K562 (cell line): ENCODE measurements around the gene UNC45A. TPM values are rescaled to one million over a fixed set of nuclear protein-coding genes. Genes with fewer than 3 reads are reported as not detected.

Experiments used
- DACH1 ChIP-seq: fragments of 450-650 bp; IDR thresholded peaks from 2 replicates; pipeline ENCODE4 v1.6.1; 2018; ENCODE audit not compliant: partially characterized antibody
- ELF4 ChIP-seq: fragments of 450-650 bp; formaldehyde crosslinking; IDR thresholded peaks from 2 replicates; pipeline ENCODE4 v1.4.0; 2022; ENCODE audit warnings: missing genetic modification characterization
- EZH2 ChIP-seq: IDR thresholded peaks from 2 replicates; pipeline ENCODE4 v1.6.1; 2012; ENCODE audit warnings: low read depth, mild to moderate bottlenecking, inconsistent platforms, low read length, borderline replicate concordance
- FOXK2 ChIP-seq, 2 experiments: fragments of 450-650 bp; IDR thresholded peaks in 1 of 2; conservative IDR thresholded peaks in 1 of 2; 2 replicates each; pipeline ENCODE4 v1.6.1; 2016; ENCODE audit warnings: low read depth in 2 of 2, mild to moderate bottlenecking in 1 of 2
- HDAC8 ChIP-seq: fragments of 450-650 bp; IDR thresholded peaks from 2 replicates; pipeline ENCODE4 v1.6.1; 2016; ENCODE audit warnings: mild to moderate bottlenecking, missing genetic modification characterization, moderate library complexity, missing compliant biosample characterization
- HIVEP1 ChIP-seq: fragments of 250-450 bp; sonication (Bioruptor Pico); IDR thresholded peaks from 2 replicates; pipeline ENCODE4 v1.4.0; 2020; ENCODE audit warnings: mild to moderate bottlenecking
- HNRNPUL1 ChIP-seq: fragments of 200-400 bp; formaldehyde crosslinking; IDR thresholded peaks from 2 replicates; pipeline ENCODE4 v1.6.1; 2017; ENCODE audit warnings: low read length
- HSF4 ChIP-seq: fragments of 250-450 bp; sonication (Bioruptor Pico); IDR thresholded peaks from 2 replicates; pipeline ENCODE4 v2.1.2; 2022; ENCODE audit warnings: mild to moderate bottlenecking, moderate library complexity, borderline replicate concordance
- KDM4B ChIP-seq, 2 experiments: fragments of 450-650 bp in 1 of 2; sonication (generic) in 1 of 2; IDR thresholded peaks; 2 replicates each; pipeline ENCODE4 v1.6.1; 2016 to 2017; ENCODE audit warnings: borderline replicate concordance in 2 of 2, antibody characterized with exemption in 1 of 2, low read depth in 1 of 2, mild to moderate bottlenecking in 1 of 2
- LARP7 ChIP-seq: fragments of 450-650 bp; IDR thresholded peaks from 2 replicates; pipeline ENCODE4 v1.6.1; 2016
- LEF1 ChIP-seq: fragments of 450-650 bp; IDR thresholded peaks from 2 replicates; pipeline ENCODE4 v1.6.1; 2016; ENCODE audit warnings: mild to moderate bottlenecking
- NFXL1 ChIP-seq: fragments of 450-650 bp; formaldehyde crosslinking; IDR thresholded peaks from 2 replicates; pipeline ENCODE4 v1.4.0; 2021; ENCODE audit warnings: mild to moderate bottlenecking
- SMARCE1 ChIP-seq: fragments of 450-650 bp; IDR thresholded peaks from 2 replicates; pipeline ENCODE4 v1.7.1; 2016; ENCODE audit warnings: mild to moderate bottlenecking
- STAG1 ChIP-seq: sonication (generic); formaldehyde crosslinking; IDR thresholded peaks from 2 replicates; pipeline ENCODE4 v1.5.0; 2020; ENCODE audit warnings: missing genetic modification reagents, borderline replicate concordance
- TAF7 ChIP-seq: fragments of 450-650 bp; IDR thresholded peaks from 2 replicates; pipeline ENCODE4 v1.6.1; 2016; ENCODE audit warnings: missing genetic modification characterization, missing compliant biosample characterization
- TCFL5 ChIP-seq: fragments of 250-450 bp; sonication (Bioruptor Pico); conservative IDR thresholded peaks from 2 replicates; pipeline ENCODE4 v1.6.1; 2021; ENCODE audit warnings: mild to moderate bottlenecking, moderate library complexity, matching md5 sums
- U2AF2 ChIP-seq: fragments of 200-400 bp; formaldehyde crosslinking; optimal IDR thresholded peaks from 2 replicates; pipeline ENCODE3; 2017; ENCODE audit warnings: low read depth, mild to moderate bottlenecking, low read length
- YBX1 ChIP-seq: fragments of 450-650 bp; IDR thresholded peaks from 2 replicates; pipeline ENCODE4 v1.7.1; 2016; ENCODE audit warnings: mild to moderate bottlenecking
- ZBED1 ChIP-seq: IDR thresholded peaks from 2 replicates; pipeline ENCODE4 v1.6.1; 2014
- ZC3H8 ChIP-seq: fragments of 450-650 bp; IDR thresholded peaks from 2 replicates; pipeline ENCODE4 v1.6.1; 2017
- ZFP36 ChIP-seq: fragments of 150-350 bp; IDR thresholded peaks from 2 replicates; pipeline ENCODE4 v1.6.1; 2018; ENCODE audit warnings: low read length, low read depth; ENCODE audit not compliant: partially characterized antibody
- ZNF263 ChIP-seq: sonication (generic); formaldehyde crosslinking; IDR thresholded peaks from 2 replicates; pipeline ENCODE4 v1.8.0; 2022; ENCODE audit warnings: mild to moderate bottlenecking, missing genetic modification reagents, borderline replicate concordance
- ZNF354B ChIP-seq: fragments of 250-450 bp; sonication (Bioruptor Pico); IDR thresholded peaks from 2 replicates; pipeline ENCODE4 v1.4.0; 2020
- polyA plus RNA-seq, 8 experiments: library from polyadenylated mRNA; depleted of rRNA in 4 of 8; stranded (reverse) in 5 of 8; unstranded in 3 of 8; fragments of >200 nt; fragmentation: Nextera tagmentation in 2 of 8; fragmentation: Illumina TruSeq in 1 of 8; extraction: Ambion mirVana in 2 of 8; extraction: Trizol in 1 of 8; gene quantifications; 2 replicates each; pipeline versions ENCODE4 v1.2.1 to v1.2.3, GENCODE V29; 2011 to 2014; ENCODE audit warnings: inconsistent platforms in 1 of 8, missing spikeins in 1 of 8
- total RNA-seq, 7 experiments: library from RNA; depleted of rRNA in 6 of 7; stranded (reverse); fragments of >200 nt in 6 of 7; fragmentation: Illumina TruSeq in 2 of 7; extraction: Trizol in 2 of 7; gene quantifications; 2 replicates each; pipeline versions ENCODE4 v1.2.1 to v1.2.3, GENCODE V29; 2011 to 2021; ENCODE audit warnings: low replicate concordance in 1 of 7
- TF ChIP-seq, protein P1 (sequence below): sonication (generic); formaldehyde crosslinking; IDR thresholded peaks from 2 replicates; pipeline ENCODE4 v1.8.0; 2022; ENCODE audit warnings: mild to moderate bottlenecking, missing genetic modification reagents
- TF ChIP-seq, protein P2 (sequence below): fragments of 250-450 bp; sonication (Bioruptor Pico); IDR thresholded peaks from 2 replicates; pipeline ENCODE4 v1.5.0; 2020; ENCODE audit warnings: mild to moderate bottlenecking
- TF ChIP-seq, protein P3 (sequence below): fragments of 250-450 bp; sonication (Bioruptor Pico); IDR thresholded peaks from 2 replicates; pipeline ENCODE4 v1.8.0; 2022; ENCODE audit warnings: inconsistent platforms, mild to moderate bottlenecking, moderate library complexity, borderline replicate concordance
- TF ChIP-seq, protein P4 (sequence below): fragments of 450-650 bp; formaldehyde crosslinking; IDR thresholded peaks from 2 replicates; pipeline ENCODE4 v1.4.0; 2022; ENCODE audit warnings: mild to moderate bottlenecking, moderate library complexity

Gene UNC45A
- total and polyA plus RNA-seq, 9 of the 15 experiments (the other 6 are each of a cell fraction or from before 2014, with no cell fraction given) = 22.4 to 79.3 (median 43.7) TPM

GRCh38 chr15:90895571-90896117 is 39.4 kb upstream of the UNC45A start (continued):
- TF ChIP-seq, protein P1, sequence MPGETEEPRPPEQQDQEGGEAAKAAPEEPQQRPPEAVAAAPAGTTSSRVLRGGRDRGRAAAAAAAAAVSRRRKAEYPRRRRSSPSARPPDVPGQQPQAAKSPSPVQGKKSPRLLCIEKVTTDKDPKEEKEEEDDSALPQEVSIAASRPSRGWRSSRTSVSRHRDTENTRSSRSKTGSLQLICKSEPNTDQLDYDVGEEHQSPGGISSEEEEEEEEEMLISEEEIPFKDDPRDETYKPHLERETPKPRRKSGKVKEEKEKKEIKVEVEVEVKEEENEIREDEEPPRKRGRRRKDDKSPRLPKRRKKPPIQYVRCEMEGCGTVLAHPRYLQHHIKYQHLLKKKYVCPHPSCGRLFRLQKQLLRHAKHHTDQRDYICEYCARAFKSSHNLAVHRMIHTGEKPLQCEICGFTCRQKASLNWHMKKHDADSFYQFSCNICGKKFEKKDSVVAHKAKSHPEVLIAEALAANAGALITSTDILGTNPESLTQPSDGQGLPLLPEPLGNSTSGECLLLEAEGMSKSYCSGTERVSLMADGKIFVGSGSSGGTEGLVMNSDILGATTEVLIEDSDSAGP = no peak
- TF ChIP-seq ZNF263 (peak; percentile 53; the same call in 1 of the 2 replicates), HIVEP1 (CRISPR knock-in tag) (no peak), ZNF354B (no peak), TCFL5 (CRISPR knock-in tag) (no peak), DACH1 (no peak), SMARCE1 (no peak), YBX1 (no peak), HDAC8 (tag) (no peak; the same call in 1 of the 2 replicates), U2AF2 (no peak), HSF4 (no peak), HNRNPUL1 (no peak), STAG1 (CRISPR knock-in tag) (no peak), ZBED1 (no peak), FOXK2 (conservative IDR thresholded peaks at IDR 0.05 in 1 of 2, IDR thresholded peaks at IDR 0.05 in 1 of 2; ENCODE audit: low read depth in 2 of 2) (peak in 1 of 2 experiments; percentile 51; a peak in 2 of 4 replicates), TAF7 (tag) (no peak), ELF4 (CRISPR knock-in tag) (0 out of 2 replicates have a peak, but pooled peaks have one; percentile 30), EZH2 (no peak), NFXL1 (no peak), KDM4B (IDR thresholded peaks at IDR 0.05; ENCODE audit: borderline replicate concordance in 2 of 2, low read depth in 1 of 2) (no peak), LARP7 (0 out of 2 replicates have a peak, but pooled peaks have one; percentile 38), LEF1 (peak; percentile 53; the same call in 1 of the 2 replicates), ZFP36 (no peak), ZC3H8 (no peak)
- TF ChIP-seq, protein P2, sequence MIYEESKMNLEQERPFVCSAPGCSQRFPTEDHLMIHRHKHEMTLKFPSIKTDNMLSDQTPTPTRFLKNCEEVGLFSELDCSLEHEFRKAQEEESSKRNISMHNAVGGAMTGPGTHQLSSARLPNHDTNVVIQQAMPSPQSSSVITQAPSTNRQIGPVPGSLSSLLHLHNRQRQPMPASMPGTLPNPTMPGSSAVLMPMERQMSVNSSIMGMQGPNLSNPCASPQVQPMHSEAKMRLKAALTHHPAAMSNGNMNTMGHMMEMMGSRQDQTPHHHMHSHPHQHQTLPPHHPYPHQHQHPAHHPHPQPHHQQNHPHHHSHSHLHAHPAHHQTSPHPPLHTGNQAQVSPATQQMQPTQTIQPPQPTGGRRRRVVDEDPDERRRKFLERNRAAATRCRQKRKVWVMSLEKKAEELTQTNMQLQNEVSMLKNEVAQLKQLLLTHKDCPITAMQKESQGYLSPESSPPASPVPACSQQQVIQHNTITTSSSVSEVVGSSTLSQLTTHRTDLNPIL (CRISPR knock-in tag) = no peak
- TF ChIP-seq, protein P3, sequence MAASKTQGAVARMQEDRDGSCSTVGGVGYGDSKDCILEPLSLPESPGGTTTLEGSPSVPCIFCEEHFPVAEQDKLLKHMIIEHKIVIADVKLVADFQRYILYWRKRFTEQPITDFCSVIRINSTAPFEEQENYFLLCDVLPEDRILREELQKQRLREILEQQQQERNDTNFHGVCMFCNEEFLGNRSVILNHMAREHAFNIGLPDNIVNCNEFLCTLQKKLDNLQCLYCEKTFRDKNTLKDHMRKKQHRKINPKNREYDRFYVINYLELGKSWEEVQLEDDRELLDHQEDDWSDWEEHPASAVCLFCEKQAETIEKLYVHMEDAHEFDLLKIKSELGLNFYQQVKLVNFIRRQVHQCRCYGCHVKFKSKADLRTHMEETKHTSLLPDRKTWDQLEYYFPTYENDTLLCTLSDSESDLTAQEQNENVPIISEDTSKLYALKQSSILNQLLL (CRISPR knock-in tag) = no peak
- TF ChIP-seq, protein P4, sequence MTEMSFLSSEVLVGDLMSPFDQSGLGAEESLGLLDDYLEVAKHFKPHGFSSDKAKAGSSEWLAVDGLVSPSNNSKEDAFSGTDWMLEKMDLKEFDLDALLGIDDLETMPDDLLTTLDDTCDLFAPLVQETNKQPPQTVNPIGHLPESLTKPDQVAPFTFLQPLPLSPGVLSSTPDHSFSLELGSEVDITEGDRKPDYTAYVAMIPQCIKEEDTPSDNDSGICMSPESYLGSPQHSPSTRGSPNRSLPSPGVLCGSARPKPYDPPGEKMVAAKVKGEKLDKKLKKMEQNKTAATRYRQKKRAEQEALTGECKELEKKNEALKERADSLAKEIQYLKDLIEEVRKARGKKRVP = no peak
